Endothelial cell of umbilical vein (primary cell): Measurements from ENCODE around the gene KDM5B.

Experiments
- CTCF ChIP-seq, 2 donors: IDR thresholded peaks; 1 replicate in 1 of 2; 2 replicates in 1 of 2; pipeline ENCODE4 v1.5.1; 2011; ENCODE audit warnings: low read length in 2 of 2, mild to moderate bottlenecking in 2 of 2, moderate library complexity in 2 of 2, control low read depth in 1 of 2, inconsistent platforms in 1 of 2, low read depth in 1 of 2; ENCODE audit not compliant: insufficient read depth in 1 of 2; ENCODE audit errors: extremely low read depth in 1 of 2
- EZH2 ChIP-seq: IDR thresholded peaks from 2 replicates; pipeline ENCODE4 v1.6.1; 2012; ENCODE audit warnings: borderline replicate concordance, low read depth, mild to moderate bottlenecking, moderate library complexity, low read length, inconsistent platforms; ENCODE audit not compliant: severe bottlenecking
- POLR2A ChIP-seq: IDR thresholded peaks from 2 replicates; pipeline ENCODE4 v1.6.1; 2012; ENCODE audit warnings: low read depth, mild to moderate bottlenecking, control low read depth, low read length
- POLR2AphosphoS5 ChIP-seq: IDR thresholded peaks from 2 replicates; pipeline ENCODE4 v1.6.1; 2012; ENCODE audit warnings: low read depth, mild to moderate bottlenecking, control low read depth, low read length, moderate library complexity; ENCODE audit not compliant: insufficient read depth

- TF ChIP-seq CTCF (IDR thresholded peaks at IDR 0.05; ENCODE audit: extremely low read depth in 1 of 2, insufficient read depth in 1 of 2, low read depth in 1 of 2, low read length in 2 of 2), result no peak
- no peak for TF ChIP-seq POLR2A
- TF ChIP-seq EZH2, result no peak
- no peak for TF ChIP-seq POLR2AphosphoS5
Observed at GRCh38 chr1:202683029-202683428, 125.2 kb downstream of the KDM5B start.
